HG03103 (cell line): ENCODE measurements around the gene TRPV5.

ENCODE experiments used
- ATAC-seq: cut with Tn5 transposase; IDR thresholded peaks from one replicate; pipeline ENCODE4 v1.9.1; 2021; ENCODE audit warnings: low read depth; ENCODE audit not compliant: unreplicated experiment

The TRPV5 gene

GRCh38 chr7:142873281-142873784, 60.2 kb downstream of the TRPV5 start:
- ATAC-seq = peak; percentile 72

GRCh38 chr7:142872106-142872675, 61.4 kb downstream of the TRPV5 start:
- ATAC-seq = no peak

GRCh38 chr7:142871260-142872105, 62.1 kb downstream of the TRPV5 start:
- no peak for ATAC-seq

- no peak for ATAC-seq
These were observed 62.8 kb downstream of the TRPV5 start for GRCh38 chr7:142870566-142871259.

- no peak for ATAC-seq
These were observed 63.4 kb downstream of the TRPV5 start for GRCh38 chr7:142870147-142870559.

- no peak for ATAC-seq
These were observed 64.1 kb downstream of the TRPV5 start for GRCh38 chr7:142869434-142869833.

GRCh38 chr7:142868986-142869415, 64.5 kb downstream of the TRPV5 start:
- ATAC-seq = no peak

- ATAC-seq = no peak
These were observed 65.2 kb downstream of the TRPV5 start for GRCh38 chr7:142868188-142868985.

- no peak for ATAC-seq
These were observed 66.0 kb downstream of the TRPV5 start for GRCh38 chr7:142867398-142868187.

- ATAC-seq = no peak
These were observed 66.5 kb downstream of the TRPV5 start for GRCh38 chr7:142867097-142867378.

GRCh38 chr7:142866361-142867096, 67.0 kb downstream of the TRPV5 start:
- no peak for ATAC-seq

- no peak for ATAC-seq
These were observed 67.8 kb downstream of the TRPV5 start for GRCh38 chr7:142865766-142866165.

GRCh38 chr7:142864980-142865747, 68.4 kb downstream of the TRPV5 start:
- ATAC-seq = no peak

- no peak for ATAC-seq
These were observed 69.5 kb downstream of the TRPV5 start for GRCh38 chr7:142863891-142864685.

GRCh38 chr7:142862786-142863400, 70.7 kb downstream of the TRPV5 start:
- ATAC-seq = no peak

- ATAC-seq = no peak
These were observed 71.2 kb downstream of the TRPV5 start for GRCh38 chr7:142862351-142862750.

GRCh38 chr7:142860968-142861367, 72.6 kb downstream of the TRPV5 start:
- ATAC-seq = no peak
